ENCODE data around the gene SNX9.

SNX9 gene

GRCh38 chr6:157867155-157867559 lies 44.1 kb downstream of the SNX9 start:
- no peaks in the 10 kb centered on the region for H3K4me1 ChIP-seq (ENCODE audit: control insufficient read depth in 2 of 2, insufficient read depth in 1 of 2, low read depth in 1 of 2, low read length in 2 of 2)
- no peak overlapping the region for H3K4ac ChIP-seq (ENCODE audit: low read length)
- no peak overlapping the region for H2BK120ac ChIP-seq (ENCODE audit: low read depth, low read length)
- H3K18ac ChIP-seq (ENCODE audit: low read length) = no peak overlapping the region
- H2BK12ac ChIP-seq (ENCODE audit: low read length) = no peak overlapping the region
- peaks cover 0 to 4% of the 10 kb centered on the region in 2 donors for H3K9me3 ChIP-seq (replicated peaks in 1 of 2; ENCODE audit: control insufficient read depth in 2 of 2, insufficient read depth in 1 of 2, low read depth in 1 of 2, low read length in 2 of 2)
- no CpG with 5 or more reads among the region's 5 CpGs for whole genome bisulfite sequencing, 2 donors (ENCODE audit: extremely low coverage in 2 of 2, insufficient read length in 2 of 2, insufficient replicate concordance in 1 of 2)
- H3K4me3 ChIP-seq (ENCODE audit: low read length in 2 of 2) = no peak overlapping the region
- no peaks in the 10 kb centered on the region for H3K27me3 ChIP-seq (ENCODE audit: control insufficient read depth in 3 of 3, insufficient read depth in 3 of 3, low read depth in 1 of 3, low read length in 3 of 3)
- no peak for DNase-seq (ENCODE audit: low spot score)
- H4K91ac ChIP-seq (ENCODE audit: low read depth, low read length, poor library complexity) = no peak overlapping the region
- no peak overlapping the region for H3K9ac ChIP-seq (ENCODE audit: low read depth, low read length, poor library complexity)
- H2AFZ ChIP-seq (ENCODE audit: low read length) = no peak overlapping the region
- no peak overlapping the region for H2AK5ac ChIP-seq (ENCODE audit: low read depth, low read length)
- no peak overlapping the region for H2BK15ac ChIP-seq (ENCODE audit: low read length)
- H3K79me1 ChIP-seq (ENCODE audit: low read depth, low read length) = peaks cover 7% of the 10 kb centered on the region
- H2BK5ac ChIP-seq (ENCODE audit: low read length) = no peak overlapping the region
- H3K36me3 ChIP-seq (replicated peaks in 1 of 2; ENCODE audit: control insufficient read depth in 2 of 2, insufficient read depth in 2 of 2, low read length in 2 of 2) = peaks cover 19% of the 10 kb centered on the region in 2 donors
- no peak overlapping the region for H3K23ac ChIP-seq (ENCODE audit: low read depth, low read length, poor library complexity)
- no peak overlapping the region for H4K8ac ChIP-seq (ENCODE audit: low read depth, low read length)
- no peak overlapping the region for H3K14ac ChIP-seq (ENCODE audit: low read length)
- no peak overlapping the region for H3K4me2 ChIP-seq (ENCODE audit: insufficient read depth, low read length, poor library complexity, severe bottlenecking)
- no peak overlapping the region for H3K27ac ChIP-seq (replicated peaks; ENCODE audit: low read length)

DNA sequence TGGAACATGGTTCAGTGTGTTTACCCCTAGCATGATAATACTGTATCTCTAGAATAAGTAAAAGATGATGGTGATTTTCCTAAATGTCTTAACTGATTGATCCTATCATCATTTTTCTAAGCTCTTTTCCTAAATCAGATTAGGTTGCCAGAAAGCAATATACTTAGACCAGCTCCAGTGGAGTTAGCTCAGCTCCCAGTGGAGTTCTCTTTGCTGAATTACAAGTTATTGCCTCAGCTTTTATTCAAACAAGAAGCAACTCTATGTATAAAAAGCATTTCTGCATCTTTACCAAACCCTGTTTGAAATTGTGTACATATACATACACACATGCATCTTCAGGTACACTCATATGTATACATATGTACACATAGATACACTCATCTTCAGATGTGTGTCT lies 44.9 kb downstream of the SNX9 start:
- no peak overlapping the region for H4K91ac ChIP-seq (ENCODE audit: low read depth, low read length, poor library complexity)
- H3K9ac ChIP-seq (ENCODE audit: low read depth, low read length, poor library complexity) = no peak overlapping the region
- H2AFZ ChIP-seq (ENCODE audit: low read length) = no peak overlapping the region
- H3K18ac ChIP-seq (ENCODE audit: low read length) = no peak overlapping the region
- H2BK120ac ChIP-seq (ENCODE audit: low read depth, low read length) = no peak overlapping the region
- peaks cover 19 to 23% of the 10 kb centered on the region in 2 donors for H3K36me3 ChIP-seq (replicated peaks in 1 of 2; ENCODE audit: control insufficient read depth in 2 of 2, insufficient read depth in 2 of 2, low read length in 2 of 2)
- H3K9me3 ChIP-seq (replicated peaks in 1 of 2; ENCODE audit: control insufficient read depth in 2 of 2, insufficient read depth in 1 of 2, low read depth in 1 of 2, low read length in 2 of 2) = peaks cover 0 to 4% of the 10 kb centered on the region in 2 donors
- no peak overlapping the region for H2BK12ac ChIP-seq (ENCODE audit: low read length)
- no peak overlapping the region for H4K8ac ChIP-seq (ENCODE audit: low read depth, low read length)
- H3K79me1 ChIP-seq (ENCODE audit: low read depth, low read length) = peaks cover 7% of the 10 kb centered on the region
- H3K4me3 ChIP-seq (ENCODE audit: low read length in 2 of 2) = no peak overlapping the region
- no peak overlapping the region for H3K27ac ChIP-seq (replicated peaks; ENCODE audit: low read length)
- no peak overlapping the region for H3K14ac ChIP-seq (ENCODE audit: low read length)
- H2BK15ac ChIP-seq (ENCODE audit: low read length) = no peak overlapping the region
- H3K4ac ChIP-seq (ENCODE audit: low read length) = no peak overlapping the region
- no peak overlapping the region for H3K23ac ChIP-seq (ENCODE audit: low read depth, low read length, poor library complexity)
- no peak for DNase-seq (ENCODE audit: low spot score)
- no peak overlapping the region for H2AK5ac ChIP-seq (ENCODE audit: low read depth, low read length)
- no peak overlapping the region for H2BK5ac ChIP-seq (ENCODE audit: low read length)
- no peaks in the 10 kb centered on the region for H3K27me3 ChIP-seq (ENCODE audit: control insufficient read depth in 3 of 3, insufficient read depth in 3 of 3, low read depth in 1 of 3, low read length in 3 of 3)
- H3K4me1 ChIP-seq (ENCODE audit: control insufficient read depth in 2 of 2, insufficient read depth in 1 of 2, low read depth in 1 of 2, low read length in 2 of 2) = no peaks in the 10 kb centered on the region
- H3K4me2 ChIP-seq (ENCODE audit: insufficient read depth, low read length, poor library complexity, severe bottlenecking) = no peak overlapping the region

GRCh38 chr6:157868835-157869234 lies 45.8 kb downstream of the SNX9 start:
- Histone ChIP-seq H2BK120ac (ENCODE audit: low read depth, low read length) (no peak overlapping the region), H3K27me3 (ENCODE audit: control insufficient read depth in 3 of 3, insufficient read depth in 3 of 3, low read depth in 1 of 3, low read length in 3 of 3) (no peaks in the 10 kb centered on the region)
- WGBS, 2 donors (ENCODE audit: extremely low coverage in 2 of 2, insufficient read length in 2 of 2, insufficient replicate concordance in 1 of 2) = no CpG with 5 or more reads among the region's 10 CpGs

GRCh38 chr6:157869673-157870302 lies 46.7 kb downstream of the SNX9 start:
- H3K36me3 ChIP-seq (replicated peaks in 1 of 2; ENCODE audit: control insufficient read depth in 2 of 2, insufficient read depth in 2 of 2, low read length in 2 of 2) = peaks cover 21 to 34% of the 10 kb centered on the region in 2 donors
- H2AK5ac ChIP-seq (ENCODE audit: low read depth, low read length) = no peak overlapping the region
- H2BK5ac ChIP-seq (ENCODE audit: low read length) = no peak overlapping the region
- no peak overlapping the region for H3K27ac ChIP-seq (replicated peaks; ENCODE audit: low read length)
- H3K27me3 ChIP-seq (ENCODE audit: control insufficient read depth in 3 of 3, insufficient read depth in 3 of 3, low read depth in 1 of 3, low read length in 3 of 3) = no peaks in the 10 kb centered on the region
- H2BK120ac ChIP-seq (ENCODE audit: low read depth, low read length) = no peak overlapping the region
- DNase-seq (ENCODE audit: low spot score) = no peak
- peak overlapping the region; percentile 46 for H3K23ac ChIP-seq (ENCODE audit: low read depth, low read length, poor library complexity)
- H3K9ac ChIP-seq (ENCODE audit: low read depth, low read length, poor library complexity) = peak overlapping the region; percentile 51
- H3K9me3 ChIP-seq (replicated peaks in 1 of 2; ENCODE audit: control insufficient read depth in 2 of 2, insufficient read depth in 1 of 2, low read depth in 1 of 2, low read length in 2 of 2) = peaks cover 0 to 4% of the 10 kb centered on the region in 2 donors
- H3K4ac ChIP-seq (ENCODE audit: low read length) = no peak overlapping the region
- no peak overlapping the region for H4K8ac ChIP-seq (ENCODE audit: low read depth, low read length)
- H3K79me1 ChIP-seq (ENCODE audit: low read depth, low read length) = peaks cover 7% of the 10 kb centered on the region
- 100% methylated on average over 2 of the region's 19 CpGs; no CpG with 5 or more reads in 1 of the 2 donors for WGBS, 2 donors (ENCODE audit: extremely low coverage in 2 of 2, insufficient read length in 2 of 2, insufficient replicate concordance in 1 of 2)
- H3K4me3 ChIP-seq (ENCODE audit: low read length in 2 of 2) = peak overlapping the region in 1 of 2 donors; percentile 24
- H3K18ac ChIP-seq (ENCODE audit: low read length) = no peak overlapping the region
- no peak overlapping the region for H3K4me2 ChIP-seq (ENCODE audit: insufficient read depth, low read length, poor library complexity, severe bottlenecking)
- H2BK12ac ChIP-seq (ENCODE audit: low read length) = no peak overlapping the region
- H3K14ac ChIP-seq (ENCODE audit: low read length) = no peak overlapping the region
- no peak overlapping the region for H2BK15ac ChIP-seq (ENCODE audit: low read length)
- no peak overlapping the region for H4K91ac ChIP-seq (ENCODE audit: low read depth, low read length, poor library complexity)
- H2AFZ ChIP-seq (ENCODE audit: low read length) = no peak overlapping the region
- no peaks in the 10 kb centered on the region for H3K4me1 ChIP-seq (ENCODE audit: control insufficient read depth in 2 of 2, insufficient read depth in 1 of 2, low read depth in 1 of 2, low read length in 2 of 2)

More at GRCh38 chr6:157868835-157869234, 45.8 kb downstream of the SNX9 start:
- no peak for DNase-seq (ENCODE audit: low spot score)
- Histone ChIP-seq H4K8ac (ENCODE audit: low read depth, low read length) (no peak overlapping the region), H3K4me1 (ENCODE audit: control insufficient read depth in 2 of 2, insufficient read depth in 1 of 2, low read depth in 1 of 2, low read length in 2 of 2) (no peaks in the 10 kb centered on the region), H3K4me2 (ENCODE audit: insufficient read depth, low read length, poor library complexity, severe bottlenecking) (no peak overlapping the region), H2AFZ (ENCODE audit: low read length) (no peak overlapping the region), H2BK12ac (ENCODE audit: low read length) (no peak overlapping the region), H3K14ac (ENCODE audit: low read length) (no peak overlapping the region), H4K91ac (ENCODE audit: low read depth, low read length, poor library complexity) (no peak overlapping the region), H2BK15ac (ENCODE audit: low read length) (no peak overlapping the region), H3K36me3 (replicated peaks in 1 of 2; ENCODE audit: control insufficient read depth in 2 of 2, insufficient read depth in 2 of 2, low read length in 2 of 2) (peaks cover 19 to 30% of the 10 kb centered on the region in 2 donors), H3K4me3 (ENCODE audit: low read length in 2 of 2) (no peak overlapping the region), H3K23ac (ENCODE audit: low read depth, low read length, poor library complexity) (no peak overlapping the region), H3K79me1 (ENCODE audit: low read depth, low read length) (peaks cover 7% of the 10 kb centered on the region), H3K4ac (ENCODE audit: low read length) (no peak overlapping the region), H3K27ac (replicated peaks; ENCODE audit: low read length) (no peak overlapping the region), H2AK5ac (ENCODE audit: low read depth, low read length) (no peak overlapping the region), H3K9ac (ENCODE audit: low read depth, low read length, poor library complexity) (no peak overlapping the region), H3K9me3 (replicated peaks in 1 of 2; ENCODE audit: control insufficient read depth in 2 of 2, insufficient read depth in 1 of 2, low read depth in 1 of 2, low read length in 2 of 2) (peaks cover 0 to 4% of the 10 kb centered on the region in 2 donors), H3K18ac (ENCODE audit: low read length) (no peak overlapping the region), H2BK5ac (ENCODE audit: low read length) (no peak overlapping the region)

Data from neuronal stem cell (in vitro differentiated cells).